ENCODE data around the gene EGLN1.

The EGLN1 gene

DNA sequence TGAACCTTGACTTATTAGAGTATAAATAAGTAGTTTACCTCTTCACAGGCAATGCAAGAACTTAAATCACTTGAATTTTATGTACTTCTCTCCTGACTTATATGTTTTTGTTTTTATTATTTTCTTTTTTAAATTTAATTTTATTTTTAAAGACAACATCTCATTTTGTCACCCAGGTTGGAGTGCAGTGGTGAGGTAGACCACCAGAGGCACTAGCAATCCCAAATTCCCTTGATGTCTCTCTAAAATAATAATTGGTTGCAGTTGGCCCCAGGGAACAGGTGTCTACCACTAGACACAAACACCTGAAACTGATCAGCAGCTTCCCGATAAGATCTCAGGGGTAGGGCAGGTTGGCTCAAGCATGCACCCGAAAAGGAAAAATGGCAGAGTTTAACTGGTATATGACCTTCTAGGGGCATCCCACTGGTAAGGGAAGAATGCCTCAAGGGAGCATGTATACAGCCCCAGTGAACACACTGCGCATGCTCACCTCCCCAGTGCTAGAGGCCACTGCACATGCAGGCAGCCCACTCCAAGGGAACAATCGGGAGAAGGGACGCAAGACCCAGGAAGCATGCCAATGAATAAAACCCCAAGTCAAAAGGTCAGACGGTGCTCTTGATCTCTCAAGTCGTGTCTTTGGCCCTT, 99.1 kb downstream of the EGLN1 start:
- DNase-seq, result no peak

- no peak for DNase-seq
Observed at GRCh38 chr1:231319080-231319479, 103.0 kb downstream of the EGLN1 start.

- DNase-seq, result no peak
Observed at GRCh38 chr1:231318568-231318967, 103.5 kb downstream of the EGLN1 start.

- no peak for DNase-seq
Observed at GRCh38 chr1:231318015-231318355, 104.1 kb downstream of the EGLN1 start.

DNA sequence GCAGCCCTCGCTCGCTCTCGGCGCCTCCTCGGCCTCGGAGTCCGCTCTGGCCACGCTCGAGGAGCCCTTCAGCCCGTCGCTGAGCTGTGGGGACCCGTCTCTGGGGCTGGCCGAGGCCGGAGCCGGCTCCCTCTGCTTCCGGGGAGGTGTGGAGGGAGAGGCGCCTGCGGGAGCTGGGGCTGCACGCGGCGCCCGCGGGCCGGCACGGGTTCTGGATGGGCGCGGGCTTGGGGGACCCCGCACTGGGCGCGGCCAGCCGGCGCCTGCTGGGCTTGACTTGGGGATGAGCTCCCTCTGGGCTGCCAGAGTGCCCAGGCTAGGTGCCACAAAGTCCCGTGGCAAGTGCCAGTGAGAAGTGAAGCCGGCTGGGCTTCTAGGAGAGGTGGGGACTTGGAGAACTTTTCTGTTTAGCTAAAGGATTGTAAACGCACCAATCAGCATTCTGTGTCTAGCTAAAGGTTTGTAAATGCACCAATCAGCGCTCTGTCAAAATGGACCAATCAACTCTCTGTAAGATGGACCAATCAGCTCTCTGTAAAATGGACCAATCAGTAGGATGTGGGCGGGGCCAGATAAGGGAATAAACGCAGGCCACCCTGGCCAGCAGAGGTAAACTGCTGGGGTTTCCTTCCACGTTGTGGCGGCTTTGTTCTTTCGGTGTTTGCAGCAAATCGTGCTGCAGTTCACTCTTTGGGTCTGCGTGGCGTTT, 104.6 kb downstream of the EGLN1 start:
- no peak for DNase-seq

GRCh38 chr1:231315887-231316286, 106.2 kb downstream of the EGLN1 start:
- no peak for DNase-seq

Measured in NCI-H1436 treated with DMSO at 0.1 percent for 48 hours (cell line).